C4-2B (cell line): ENCODE measurements around the gene PDIA4.

Experiments
- H3K27ac ChIP-seq: fragments of 450-650 bp; 2 replicates; pipeline ENCODE4 v1.5.1; 2017
- CTCF ChIP-seq: fragments of 450-650 bp; conservative IDR thresholded peaks from 2 replicates; pipeline ENCODE4 v1.5.1; 2017; ENCODE audit warnings: mild to moderate bottlenecking
- ZFX ChIP-seq: fragments of 450-650 bp; IDR thresholded peaks from 2 replicates; pipeline ENCODE4 v1.6.1; 2017

The PDIA4 gene

GRCh38 chr7:149027611-149028345 lies 527 bp downstream of the PDIA4 start:
- no peak for TF ChIP-seq ZFX
- TF ChIP-seq CTCF = no peak
- H3K27ac ChIP-seq = peak overlapping the region; percentile 97

- peak overlapping the region; percentile 18 for H3K27ac ChIP-seq
- TF ChIP-seq CTCF (no peak), ZFX (no peak)
Measured at GRCh38 chr7:149027055-149027454, 1.2 kb downstream of the PDIA4 start.

GRCh38 chr7:149023662-149024061 lies 4.6 kb downstream of the PDIA4 start:
- TF ChIP-seq CTCF = no peak
- TF ChIP-seq ZFX = no peak
- H3K27ac ChIP-seq = no peak overlapping the region

GRCh38 chr7:149022756-149023360 lies 5.4 kb downstream of the PDIA4 start:
- no peak for TF ChIP-seq ZFX
- TF ChIP-seq CTCF = no peak
- H3K27ac ChIP-seq = no peak overlapping the region

GRCh38 chr7:149021725-149022062 lies 6.6 kb downstream of the PDIA4 start:
- H3K27ac ChIP-seq = no peak overlapping the region
- TF ChIP-seq ZFX (no peak), CTCF (no peak)

GRCh38 chr7:149020483-149020882 lies 7.8 kb downstream of the PDIA4 start:
- no peak overlapping the region for H3K27ac ChIP-seq
- TF ChIP-seq CTCF (no peak), ZFX (no peak)

- no peak for TF ChIP-seq CTCF
Measured at GRCh38 chr7:149016876-149017275, 11.4 kb downstream of the PDIA4 start.

More at GRCh38 chr7:149016876-149017275, 11.4 kb downstream of the PDIA4 start:
- H3K27ac ChIP-seq = no peak overlapping the region
